Left colon (tissue), 2 donors: ENCODE measurements around the gene TOB2. TPM values are rescaled to one million over a fixed set of nuclear protein-coding genes. Genes with fewer than 3 reads are reported as not detected.
A peak's percentile ranks its signal among the peaks of the same experiment; 100 is the strongest.
"Not testable (repeated sequence)": the region's sequence is repeated elsewhere in the genome, so short reads cannot be mapped to it uniquely, and the experiment has no call there.

Source experiments
- ATAC-seq: fragments of 200-7000 bp; cut with Tn5 transposase; one replicate; pipeline ENCODE4 v1.9.1; 2020; ENCODE audit warnings: mild to moderate bottlenecking, moderate library complexity
- DNase-seq, 2 donors: peaks; one replicate each; pipeline ENCODE4 v3.0.0-alpha.2; 2020
- intact Hi-C, 2 donors: fragments of 100-400 bp; cut with DNase I in 1 of 2; cut with micrococcal nuclease in 1 of 2; formaldehyde crosslinking; loops; one replicate each; pipeline versions ENCODE4 v1.11.2 to v1.14.0; 2022; cut with DNase I, micrococcal nuclease
- total RNA-seq, 2 donors: library from RNA; stranded (reverse); fragmentation: NEBNext Ultra II Directional; extraction: Animal tissue kit (Norgen Biotek cat#: 25700); gene quantifications; one replicate each; pipeline ENCODE4 v1.2.1, GENCODE V29; 2021
- donor health status: DM: no; HTN: no; CAD: no.
- donor health status: DM: yes; HTN: yes; CAD: no.

TOB2 gene
- total RNA-seq, 2 donors from 2014 or later = 57.5 to 66.7 TPM

DNA sequence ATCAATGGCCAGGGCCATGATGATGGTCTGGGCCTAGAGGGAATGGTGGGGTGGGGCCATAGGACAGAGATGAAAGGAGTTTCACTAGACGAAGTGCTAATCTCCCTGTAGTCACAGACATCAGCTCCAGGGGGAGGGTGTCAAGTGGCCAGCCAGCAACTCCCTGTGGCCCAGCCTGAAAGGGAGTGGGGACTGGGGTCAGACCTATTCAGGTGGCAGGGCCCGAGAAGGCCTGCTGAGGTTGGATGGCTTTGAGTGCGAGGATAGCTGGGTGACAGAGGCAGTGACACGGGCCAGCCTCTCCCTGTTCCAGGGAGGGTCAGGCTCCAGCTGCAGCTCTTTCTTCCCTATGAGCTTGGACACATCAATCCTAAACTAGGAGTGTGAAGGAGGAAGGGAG, 11.0 kb downstream of the TOB2 start:
- ATAC-seq = no peak
- intact Hi-C loops = no loop called here
- no peak for DNase-seq

- ATAC-seq = peak; percentile 8
Measured at GRCh38 chr22:41434361-41435003, 12.1 kb downstream of the TOB2 start.

GRCh38 chr22:41433480-41433879, 13.1 kb downstream of the TOB2 start:
- intact Hi-C loops, DNase-seq, ATAC-seq: not testable (repeated sequence)

More at GRCh38 chr22:41434361-41435003, 12.1 kb downstream of the TOB2 start:
- DNase-seq, intact Hi-C loops: not testable (repeated sequence)

DNA sequence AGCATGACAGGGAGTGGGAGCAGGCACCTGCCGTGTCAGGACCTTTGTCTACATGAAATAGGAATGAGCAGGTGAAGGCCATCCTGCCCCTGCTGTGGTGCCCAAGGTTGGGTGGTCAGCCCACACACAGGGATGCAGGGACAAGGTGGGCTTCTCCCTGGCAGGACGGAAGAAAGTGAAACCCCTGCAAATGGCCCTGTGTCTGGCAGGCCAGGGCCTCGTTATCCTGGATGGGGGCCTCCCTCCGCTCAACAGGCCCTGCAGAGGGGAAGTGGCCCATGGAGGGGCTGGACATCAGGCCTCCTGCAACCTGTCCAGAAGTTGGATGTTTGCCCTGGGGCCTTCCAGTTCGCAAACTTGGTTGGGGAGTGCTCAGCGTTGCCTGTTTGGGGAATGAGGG, 14.9 kb downstream of the TOB2 start:
- intact Hi-C loops = no loop called here
- no peak for ATAC-seq

DNA sequence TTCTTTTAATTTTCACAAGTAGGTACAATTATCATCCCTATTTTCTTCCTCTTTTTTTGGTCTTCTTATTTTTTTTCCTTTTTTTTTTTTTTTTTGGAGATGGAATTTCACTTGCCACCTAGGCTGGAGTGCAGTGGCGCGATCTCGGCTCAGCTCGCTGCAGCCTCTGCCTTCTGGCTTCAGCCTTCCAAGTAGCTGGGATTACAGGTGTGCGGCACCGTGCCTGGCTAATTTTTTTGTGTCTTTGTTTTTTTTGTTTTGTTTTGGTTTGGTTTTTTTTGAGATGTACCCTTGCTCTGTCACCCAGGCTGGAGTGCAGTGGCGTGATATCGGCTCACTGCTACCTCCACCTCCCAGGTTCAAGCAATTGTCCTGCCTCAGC, 16.7 kb downstream of the TOB2 start:
- no peak for DNase-seq
- intact Hi-C loops = no loop called here
- ATAC-seq = no peak

More for the DNA sequence above, 14.9 kb downstream of the TOB2 start:
- no peak for DNase-seq

GRCh38 chr22:41429232-41429950, 17.2 kb downstream of the TOB2 start:
- intact Hi-C loops = no loop called here
- DNase-seq (no peak), ATAC-seq (no peak)

DNA sequence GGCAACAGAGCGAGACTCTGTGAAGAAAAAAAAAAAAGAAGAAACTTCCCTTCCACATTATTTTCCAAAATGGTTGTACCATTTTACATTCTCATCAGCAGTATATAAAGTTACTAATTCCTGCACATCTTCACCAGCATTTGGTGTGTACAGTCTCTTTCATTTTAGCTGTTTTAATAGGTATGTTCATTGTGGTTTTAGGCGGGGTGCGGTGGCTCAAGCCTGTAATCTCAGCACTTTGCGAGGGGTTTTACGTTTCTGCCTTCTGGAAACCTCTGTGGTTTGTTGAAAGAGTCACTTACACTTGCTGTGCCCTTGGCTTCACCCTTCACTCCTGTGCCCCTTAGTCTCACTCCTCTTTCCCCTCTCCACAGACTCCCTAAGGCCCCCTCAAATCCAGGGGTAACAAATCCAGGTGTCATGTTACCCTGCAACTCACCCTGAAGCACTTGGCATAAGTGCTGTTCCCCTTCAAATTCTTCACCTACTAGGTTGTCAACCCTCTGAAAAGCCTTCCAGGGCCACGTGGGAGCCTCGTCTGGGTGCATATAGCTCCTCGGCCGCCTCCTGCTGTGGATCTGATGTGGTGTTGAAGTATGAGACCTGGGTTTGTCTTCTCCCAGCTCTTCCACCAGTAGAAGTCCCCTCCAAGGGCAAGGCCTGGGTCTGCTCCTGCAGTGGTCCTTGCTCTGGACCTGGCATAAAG, 20.8 kb downstream of the TOB2 start:
- no peak for DNase-seq
- no peak for ATAC-seq
- intact Hi-C loops = no loop called here

DNA sequence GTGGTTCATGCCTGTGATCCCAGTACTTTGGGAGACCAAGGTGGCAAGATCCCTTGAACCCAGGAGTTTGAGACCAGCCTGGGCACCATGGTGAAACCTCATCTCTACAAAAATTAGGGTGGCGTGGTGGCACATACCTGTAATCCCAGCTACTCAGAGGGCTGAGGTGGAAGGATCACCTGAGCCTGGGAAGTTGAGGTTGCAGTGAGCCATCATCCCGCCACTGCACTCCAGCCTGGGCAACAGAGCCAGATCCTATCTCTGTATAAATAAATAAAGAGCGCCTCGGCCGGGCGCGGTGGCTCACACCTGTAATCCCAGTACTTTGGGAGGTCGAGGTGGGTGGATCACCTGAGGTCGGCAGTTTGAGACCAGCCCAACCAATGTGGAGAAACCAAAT, 27.9 kb downstream of the TOB2 start:
- intact Hi-C loops = no loop called here
- ATAC-seq (no peak), DNase-seq (no peak)

GRCh38 chr22:41417622-41418390, 28.8 kb downstream of the TOB2 start:
- peak; percentile 43 for ATAC-seq
- DNase-seq = peak; percentile 72 to 94

DNA sequence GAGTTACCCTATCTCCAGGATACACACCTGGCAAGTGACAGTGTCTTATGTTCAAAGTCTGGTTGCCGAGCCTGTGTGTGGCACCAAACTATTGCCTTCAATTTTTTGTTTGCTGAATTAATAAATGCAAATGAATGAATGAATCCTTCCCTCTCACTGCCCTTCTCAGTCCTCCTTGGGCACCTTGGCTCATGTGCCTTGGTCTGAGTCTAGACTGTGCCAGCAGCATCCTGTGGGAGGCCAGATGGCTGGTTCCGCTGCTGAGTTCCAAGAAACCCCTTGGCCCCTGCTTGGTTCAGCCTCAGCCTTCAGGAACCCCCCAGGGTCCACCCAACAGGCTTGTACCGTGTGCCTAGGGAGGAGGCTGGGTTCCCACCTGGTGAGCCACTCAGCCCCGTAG, 31.0 kb downstream of the TOB2 start:
- DNase-seq = no peak

More at GRCh38 chr22:41417622-41418390, 28.8 kb downstream of the TOB2 start:
- intact Hi-C loops = no loop called here

GRCh38 chr22:41411021-41411851, 35.4 kb downstream of the TOB2 start:
- intact Hi-C loops = no loop called here
- peak in 1 of 2 donors; percentile 55 for DNase-seq
- no peak for ATAC-seq

More for the DNA sequence above, 31.0 kb downstream of the TOB2 start:
- intact Hi-C loops = no loop called here
- no peak for ATAC-seq

DNA sequence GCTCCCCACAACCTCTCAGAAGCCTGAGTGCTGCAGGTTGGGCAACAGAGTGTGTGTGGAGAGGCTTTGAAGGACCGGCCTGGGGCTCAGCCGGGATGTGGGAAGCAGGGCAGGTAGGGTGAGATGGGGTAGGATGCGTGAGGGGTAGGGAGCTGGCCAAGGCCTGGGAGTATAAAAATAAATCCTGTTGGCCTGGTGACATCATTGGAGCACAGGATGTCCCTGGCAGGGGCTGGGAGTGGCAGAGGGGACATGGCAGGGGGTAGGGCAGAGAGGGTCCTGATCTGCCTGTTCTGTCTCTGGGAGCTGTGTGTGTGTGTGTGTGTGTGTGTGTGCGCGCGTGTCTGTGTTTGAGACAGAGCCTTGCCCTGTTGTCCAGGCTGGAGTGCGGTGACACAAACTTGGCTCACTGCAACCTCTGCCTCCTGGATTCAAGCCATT, 36.3 kb downstream of the TOB2 start:
- ATAC-seq (no peak), DNase-seq (peak in 1 of 2 donors; percentile 47)
- intact Hi-C loops = no loop called here

GRCh38 chr22:41408665-41409064, 37.9 kb downstream of the TOB2 start:
- intact Hi-C loops = no loop called here
- DNase-seq (no peak), ATAC-seq (no peak)

DNA sequence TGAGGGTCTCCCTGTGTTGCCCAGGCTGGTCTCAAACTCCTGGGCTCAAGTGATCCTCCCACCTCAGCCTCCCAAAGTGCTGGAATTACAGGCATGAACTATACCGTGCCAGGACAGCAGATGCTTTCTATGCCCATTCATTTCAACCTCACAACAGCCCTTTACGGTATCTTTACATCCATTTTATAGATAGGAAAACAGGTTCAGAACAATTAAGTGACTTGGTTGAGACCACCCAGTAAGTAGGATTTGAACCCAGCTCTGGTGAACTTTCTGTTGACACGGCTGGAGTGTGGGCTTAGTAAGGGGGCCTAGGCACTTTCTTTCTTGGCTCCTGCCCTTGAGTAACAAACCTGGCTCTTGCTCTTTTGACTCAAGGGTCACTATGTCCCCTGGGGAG, 39.2 kb downstream of the TOB2 start:
- no peak for ATAC-seq
- DNase-seq = no peak
- intact Hi-C loops = no loop called here

- no peak for ATAC-seq
- intact Hi-C loops = no loop called here
- DNase-seq = no peak
Measured at GRCh38 chr22:41406410-41406809, 40.2 kb downstream of the TOB2 start.

GRCh38 chr22:41405588-41405987, 41.0 kb downstream of the TOB2 start:
- ATAC-seq = no peak
- no peak for DNase-seq
- intact Hi-C loops = no loop called here

- intact Hi-C loops = loop anchor here in 1 of 2 donors (5.0 kb wide), 2 partner anchors 114 to 129 kb away; no protein-coding TSS in a partner anchor
- DNase-seq (peak; percentile 82 to 92), ATAC-seq (peak; percentile 83)
Measured at GRCh38 chr22:41403532-41404318, 42.9 kb downstream of the TOB2 start.
